AG08395 (cell line): Measurements from ENCODE around the gene ZCCHC3.
A peak's percentile ranks its signal among the peaks of the same experiment; 100 is the strongest.
"Not testable (repeated sequence)": the region's sequence is repeated elsewhere in the genome, so short reads cannot be mapped to it uniquely, and the experiment has no call there.

Experiments
- DNase-seq: peaks from one replicate; pipeline ENCODE4 v3.0.0; 2012; ENCODE audit warnings: mixed read lengths, low spot score

The ZCCHC3 gene

GRCh38 chr20:313402-313801, 16.0 kb downstream of the ZCCHC3 start:
- DNase-seq, result no peak

GRCh38 chr20:313948-314347, 16.6 kb downstream of the ZCCHC3 start:
- no peak for DNase-seq

- DNase-seq, result peak; percentile 41
Measured at GRCh38 chr20:316316-317068, 19.1 kb downstream of the ZCCHC3 start.

- peak; percentile 90 for DNase-seq
Measured at GRCh38 chr20:324177-325044, 27.0 kb downstream of the ZCCHC3 start.

GRCh38 chr20:325045-325888, 27.9 kb downstream of the ZCCHC3 start, which contains the start of gene SOX12:
Gene SOX12, plus strand, starts transcription at chr20:325552. Its CDS starts 373 bp downstream, at chr20:325925.
- peak; percentile 92 for DNase-seq

- DNase-seq, result peak; percentile 29
Measured at GRCh38 chr20:325889-326644, 28.7 kb downstream of the ZCCHC3 start.

- DNase-seq, result no peak
Measured at GRCh38 chr20:326645-327185, 29.3 kb downstream of the ZCCHC3 start.

- peak; percentile 96 for DNase-seq
Measured at GRCh38 chr20:327186-328026, 30.0 kb downstream of the ZCCHC3 start.

GRCh38 chr20:328027-328974, 30.9 kb downstream of the ZCCHC3 start:
- DNase-seq, result no peak

- DNase-seq, result no peak
Measured at GRCh38 chr20:328975-329695, 31.8 kb downstream of the ZCCHC3 start.

- DNase-seq, result no peak
Measured at GRCh38 chr20:329851-330232, 32.5 kb downstream of the ZCCHC3 start.

GRCh38 chr20:330233-331149, 33.1 kb downstream of the ZCCHC3 start:
- DNase-seq, result peak; percentile 78

- no peak for DNase-seq
Measured at GRCh38 chr20:334578-334977, 37.2 kb downstream of the ZCCHC3 start.

- not testable (repeated sequence) for DNase-seq
Measured at GRCh38 chr20:336040-336439, 38.7 kb downstream of the ZCCHC3 start.

GRCh38 chr20:341682-342081, 44.3 kb downstream of the ZCCHC3 start:
- peak; percentile 47 for DNase-seq

- DNase-seq, result no peak
Measured at GRCh38 chr20:343107-343506, 45.7 kb downstream of the ZCCHC3 start.

- no peak for DNase-seq
Measured at GRCh38 chr20:346033-346639, 48.8 kb downstream of the ZCCHC3 start.
